Stimulated activated CD8-positive, alpha-beta memory T cell treated with anti-CD3 and anti-CD28 coated beads, Interleukin-12 subunit alpha, Interleukin-12 subunit beta, amount 100 ng/mL, for 24 hours (primary cell): ENCODE measurements around the gene AP1AR.

Source experiments
- DNase-seq: peaks from one replicate; pipeline ENCODE4 v3.0.0-alpha.2; 2020; ENCODE audit errors: extremely low read depth

AP1AR gene

GRCh38 chr4:112312610-112313239 is 81.1 kb downstream of the AP1AR start:
- no peak for DNase-seq

- DNase-seq: no peak
These were observed 83.9 kb downstream of the AP1AR start for GRCh38 chr4:112315446-112315845.

- no peak for DNase-seq
These were observed 84.8 kb downstream of the AP1AR start for GRCh38 chr4:112316360-112316759.

GRCh38 chr4:112318239-112319142 is 86.9 kb downstream of the AP1AR start:
- no peak for DNase-seq
